SK-N-SH (cell line): ENCODE results near the gene EXOC6B.

ENCODE experiments used
- CTCF ChIP-seq: fragments of 200-600 bp; sonication (generic); IDR thresholded peaks from 2 replicates; pipeline ENCODE4 v1.6.1; 2017; ENCODE audit warnings: antibody characterized with exemption, mild to moderate bottlenecking, moderate library complexity
- REST ChIP-seq: IDR thresholded peaks from 2 replicates; pipeline ENCODE4 v1.6.1; 2012; ENCODE audit warnings: mild to moderate bottlenecking, low read depth, low read length, moderate library complexity
- RFX5 ChIP-seq: IDR thresholded peaks from 2 replicates; pipeline ENCODE4 v1.6.1; 2012; ENCODE audit warnings: mild to moderate bottlenecking, improper control_type of control experiment, low read length

GRCh38 chr2:72414137-72414760 is 411.6 kb downstream of the EXOC6B start:
- TF ChIP-seq RFX5: no peak
- no peak for TF ChIP-seq CTCF
- TF ChIP-seq REST: no peak
